GM19463 (cell line): ENCODE data around the gene SLC22A6.
"Not testable (repeated sequence)": the region's sequence is repeated elsewhere in the genome, so short reads cannot be mapped to it uniquely, and the experiment has no call there.

Experiments used
- ATAC-seq: cut with Tn5 transposase; IDR thresholded peaks from one replicate; pipeline ENCODE4 v1.9.1; 2021; ENCODE audit warnings: mild to moderate bottlenecking, moderate library complexity; ENCODE audit not compliant: unreplicated experiment

Gene SLC22A6

DNA sequence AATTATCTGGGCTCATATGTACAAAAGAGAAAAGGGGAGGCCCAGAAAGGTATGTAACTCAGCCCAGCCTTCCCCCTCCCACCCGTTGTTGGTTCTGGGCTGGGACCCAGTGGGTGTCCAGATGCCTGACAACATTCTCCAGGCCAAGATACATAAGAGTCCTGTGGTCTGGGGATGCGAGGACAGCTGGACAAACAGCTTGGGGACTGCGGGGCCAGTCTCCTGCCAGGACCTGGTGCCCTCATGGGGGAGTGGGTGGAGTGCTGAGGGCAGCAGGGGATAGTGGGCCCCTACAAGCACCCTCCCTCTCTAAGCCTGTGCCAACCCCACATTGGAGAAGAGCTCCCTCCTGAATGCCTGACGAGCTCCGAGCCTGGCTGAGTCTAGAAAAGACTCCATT lies 3.5 kb upstream of the SLC22A6 start:
- ATAC-seq = no peak

- ATAC-seq = no peak
Measured at GRCh38 chr11:62985041-62985750, 429 bp upstream of the SLC22A6 start.

DNA sequence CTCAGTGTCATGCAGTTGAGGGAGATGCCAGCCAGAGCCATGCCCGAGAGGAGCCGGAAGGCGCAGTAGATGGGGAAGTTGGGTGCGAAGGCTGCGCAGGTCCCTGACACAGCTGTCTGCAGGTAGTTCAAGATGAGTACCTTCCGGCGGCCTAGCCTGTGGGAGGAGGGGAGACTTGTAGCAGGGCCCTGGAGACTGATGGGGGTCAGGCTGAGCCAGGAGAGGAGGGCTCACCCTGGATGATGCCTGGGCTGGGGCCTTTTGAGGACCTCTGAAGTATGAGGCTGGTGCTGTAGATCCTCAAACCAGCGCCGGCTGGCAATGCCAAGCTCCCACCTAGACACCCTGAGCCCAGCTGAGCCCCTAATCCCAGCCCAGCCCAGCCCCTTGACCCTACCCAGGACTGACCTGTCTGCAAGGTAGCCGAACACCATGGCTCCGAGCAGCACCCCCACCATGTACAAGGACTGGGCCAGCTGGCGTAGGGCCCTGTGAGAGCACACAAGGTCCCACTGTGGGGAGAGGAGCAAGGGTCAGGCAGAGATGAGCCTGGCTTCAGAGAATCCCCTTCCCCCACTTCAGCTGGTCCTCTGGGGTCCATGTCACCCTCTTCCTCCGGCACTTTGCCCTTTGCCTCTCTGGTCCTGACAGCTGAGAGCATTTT lies 1.1 kb downstream of the SLC22A6 start:
- ATAC-seq = no peak

GRCh38 chr11:62981743-62982142 lies 3.0 kb downstream of the SLC22A6 start:
- no peak for ATAC-seq

- ATAC-seq = no peak
Measured at GRCh38 chr11:62980133-62980760, 4.5 kb downstream of the SLC22A6 start.

DNA sequence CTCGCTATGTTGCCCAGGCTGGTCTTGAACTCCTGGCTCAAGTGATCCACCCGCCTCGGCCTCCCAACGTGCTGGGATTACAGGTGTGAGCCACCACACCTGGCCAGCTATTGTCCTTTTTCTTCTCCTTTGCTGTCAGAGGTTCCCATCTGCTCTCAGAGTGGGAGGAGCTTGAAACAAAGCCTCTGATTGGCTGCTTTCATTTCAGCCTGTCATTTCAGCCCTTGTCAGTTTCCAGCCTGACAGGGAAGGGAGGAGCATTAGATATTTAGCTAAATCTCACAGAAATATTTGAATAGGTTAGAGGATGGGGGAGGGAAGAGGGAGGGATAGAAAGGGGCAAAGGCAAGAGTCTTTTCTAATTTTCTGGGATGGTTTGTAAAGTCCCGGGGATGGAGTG lies 8.7 kb downstream of the SLC22A6 start:
- ATAC-seq = no peak

GRCh38 chr11:62974848-62975522 lies 9.8 kb downstream of the SLC22A6 start:
- no peak for ATAC-seq

- ATAC-seq = no peak
Measured at GRCh38 chr11:62965574-62965973, 19.2 kb downstream of the SLC22A6 start.

DNA sequence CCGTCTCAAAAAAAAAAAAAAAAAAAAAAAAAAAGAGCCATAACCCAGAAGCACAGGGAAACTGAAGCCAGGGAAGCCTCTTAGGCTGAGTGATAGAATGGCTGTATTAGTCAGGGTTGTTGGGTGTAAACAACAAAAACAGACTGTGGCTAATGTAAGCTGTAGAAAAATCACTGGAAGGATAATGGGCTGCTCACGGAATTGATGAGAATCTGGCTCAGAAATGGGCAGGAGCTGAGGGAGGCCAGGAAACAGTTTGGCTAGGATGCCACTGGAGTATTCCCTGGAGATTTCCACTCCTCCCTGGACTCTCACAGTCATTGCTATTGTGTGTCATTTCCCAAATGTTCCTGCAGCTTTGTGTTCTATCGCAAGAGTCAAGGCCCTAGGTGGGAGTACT lies 22.4 kb downstream of the SLC22A6 start:
- ATAC-seq = no peak

DNA sequence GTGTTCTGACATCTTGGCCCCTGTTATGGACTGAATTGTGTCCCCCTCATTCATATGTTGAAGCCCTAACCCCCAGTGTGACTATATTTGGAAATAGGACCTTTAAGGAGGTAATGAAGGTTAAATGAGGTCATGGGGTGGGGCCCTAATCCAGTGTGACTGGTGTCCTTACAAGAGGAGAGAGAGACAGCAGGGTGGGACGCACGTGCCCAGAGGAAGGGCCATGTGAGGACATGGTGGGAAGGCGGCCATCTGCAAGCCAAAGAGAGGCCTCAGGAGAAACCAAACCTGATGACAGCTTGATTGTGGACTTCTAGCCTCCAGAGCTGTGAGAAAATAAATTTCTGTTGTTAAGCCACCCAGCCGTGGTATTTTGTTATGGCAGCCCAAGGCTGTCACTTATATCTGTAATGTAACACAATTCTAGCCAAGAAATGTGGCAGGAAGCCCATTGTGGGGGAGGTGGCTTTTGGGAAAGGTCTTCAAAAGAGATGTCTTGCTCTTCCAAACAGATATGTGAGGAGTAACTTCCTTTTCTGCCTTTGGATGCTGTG lies 23.7 kb downstream of the SLC22A6 start:
- no peak for ATAC-seq

GRCh38 chr11:62959422-62959980 lies 25.3 kb downstream of the SLC22A6 start:
- ATAC-seq = no peak

DNA sequence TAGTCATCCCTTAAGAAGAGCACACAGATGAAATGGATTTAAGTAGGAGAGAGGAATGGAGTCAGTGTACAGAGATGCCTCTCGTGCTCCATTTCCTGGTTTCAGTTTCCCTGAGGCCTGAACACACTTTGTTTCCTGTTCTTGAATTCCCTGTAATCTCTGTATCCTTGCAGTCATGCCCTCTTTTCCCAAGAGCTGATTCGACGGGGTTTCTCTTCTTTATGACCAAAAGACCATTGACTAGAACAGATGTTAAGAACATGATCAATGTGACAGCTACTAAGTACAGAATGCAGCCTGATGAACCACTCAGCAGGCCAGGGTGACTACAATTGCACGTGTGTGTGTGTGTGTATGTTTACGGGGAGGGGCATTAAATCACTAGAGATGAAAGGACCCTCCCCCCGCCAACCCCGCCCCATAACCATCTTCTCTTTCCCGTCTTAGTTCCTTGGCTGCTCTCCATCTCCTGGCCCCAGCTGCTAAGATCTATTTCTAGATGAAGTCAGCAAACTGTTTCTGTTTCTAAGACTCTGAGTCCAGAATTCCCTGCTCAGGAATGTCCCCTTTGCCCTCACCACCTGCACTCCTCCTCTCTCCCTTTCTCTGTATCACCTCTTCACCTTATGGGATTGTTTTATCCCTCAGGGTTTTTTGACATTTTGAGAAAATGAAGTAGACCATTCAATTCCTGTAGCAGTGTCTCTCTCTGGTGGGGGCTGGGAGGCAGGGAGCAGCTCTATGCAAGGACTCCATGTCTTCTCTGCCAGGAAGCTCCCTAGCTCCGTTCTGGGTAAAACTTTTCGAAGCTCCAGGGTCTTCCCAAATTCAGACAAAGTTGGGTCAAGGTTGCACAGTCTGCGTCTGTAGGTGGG lies 26.0 kb downstream of the SLC22A6 start:
- no peak for ATAC-seq

GRCh38 chr11:62957147-62957546 lies 27.6 kb downstream of the SLC22A6 start:
- no peak for ATAC-seq

DNA sequence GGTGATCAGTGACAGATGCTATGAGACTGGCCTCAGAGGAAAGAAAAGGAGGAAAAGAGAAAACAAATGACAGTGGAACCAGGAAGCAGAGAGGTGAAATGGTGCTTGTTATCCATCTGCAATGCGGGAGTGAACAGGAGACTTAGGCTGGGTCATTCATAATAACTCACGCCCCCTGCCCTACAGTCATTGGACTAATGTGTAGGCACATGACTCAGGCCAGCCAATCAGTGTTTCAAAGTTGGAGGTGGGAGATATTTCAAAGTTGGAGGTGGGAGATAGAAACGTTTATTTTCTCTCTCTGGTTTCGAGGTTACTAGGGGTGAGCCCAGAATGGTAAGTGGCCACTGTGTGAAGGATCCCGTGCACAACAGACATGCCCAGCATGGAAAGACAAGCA lies 30.3 kb downstream of the SLC22A6 start:
- no peak for ATAC-seq

DNA sequence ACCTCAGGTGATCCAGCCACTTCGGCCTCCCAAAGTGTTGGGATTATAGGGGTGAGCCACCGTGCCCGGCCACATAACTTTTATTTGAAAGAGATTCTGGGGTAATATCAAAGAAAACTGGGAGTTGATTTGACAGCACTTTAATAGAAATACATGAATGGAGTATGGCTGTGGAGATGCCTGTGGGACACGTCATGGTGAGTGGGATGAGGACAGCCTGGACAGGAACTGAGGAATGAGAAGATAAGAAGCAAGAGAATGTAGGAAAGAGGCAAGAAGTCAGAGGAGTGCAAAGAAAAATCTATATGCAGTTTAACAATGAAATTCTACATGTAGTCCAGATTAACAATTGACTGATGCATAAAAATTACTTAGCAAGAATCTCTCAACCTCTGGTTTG lies 31.0 kb downstream of the SLC22A6 start:
- ATAC-seq = no peak

DNA sequence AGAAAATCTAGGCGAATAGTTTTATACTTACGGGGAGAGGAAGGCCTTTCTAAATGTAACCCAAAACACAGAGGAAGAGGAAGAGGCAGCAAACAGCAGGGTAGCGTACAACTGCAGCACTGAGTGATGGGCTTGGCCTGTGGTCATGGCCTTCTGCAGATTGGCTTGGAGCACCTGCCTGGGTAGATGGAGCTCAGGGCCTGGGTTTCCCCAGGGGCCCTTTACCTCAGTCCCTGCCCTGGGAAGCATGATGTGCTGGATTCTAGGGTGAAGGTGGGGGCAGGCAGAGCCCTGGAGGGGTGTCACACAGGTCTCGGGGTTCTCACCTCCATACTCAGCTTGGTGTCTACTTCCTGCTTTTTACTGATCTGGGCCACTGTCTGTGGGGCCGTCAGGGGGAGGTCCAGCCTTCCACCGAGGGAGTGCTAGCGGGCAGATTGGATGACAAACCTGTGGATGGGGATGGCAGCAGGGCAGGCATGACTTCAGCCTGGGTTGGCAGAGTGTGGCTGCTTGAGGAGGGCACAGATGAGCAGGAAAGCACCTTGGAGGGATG lies 35.9 kb downstream of the SLC22A6 start:
- no peak for ATAC-seq

- not testable (repeated sequence) for ATAC-seq
Measured at GRCh38 chr11:62945538-62945937, 39.2 kb downstream of the SLC22A6 start.

DNA sequence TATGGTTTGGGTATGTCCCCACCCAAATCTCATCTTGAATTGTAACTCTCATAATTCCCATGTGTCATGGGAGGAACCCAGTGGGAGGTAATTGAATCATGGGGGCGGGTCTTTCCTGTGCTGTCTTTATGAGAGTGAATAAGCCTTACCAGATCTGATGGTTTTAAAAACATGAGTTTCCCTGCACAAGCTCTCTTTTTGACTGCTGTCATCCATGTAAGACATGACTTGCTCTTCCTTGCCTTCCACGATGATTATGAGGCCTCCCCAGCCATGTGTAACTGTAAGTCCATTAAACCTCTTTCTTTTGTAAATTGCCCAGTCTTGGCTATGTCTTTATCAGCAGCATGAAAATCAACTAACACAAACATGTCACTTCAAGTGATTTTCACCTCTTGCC lies 47.2 kb downstream of the SLC22A6 start:
- ATAC-seq = not testable (repeated sequence)

- no peak for ATAC-seq
Measured at GRCh38 chr11:62934496-62934785, 50.3 kb downstream of the SLC22A6 start.
